HG03571 (cell line): ENCODE results near the gene ME1.
"Not testable (repeated sequence)": the region's sequence is repeated elsewhere in the genome, so short reads cannot be mapped to it uniquely, and the experiment has no call there.

Experiments
- ATAC-seq: cut with Tn5 transposase; IDR thresholded peaks from one replicate; pipeline ENCODE4 v1.9.1; 2021; ENCODE audit not compliant: unreplicated experiment

ME1 gene

GRCh38 chr6:83260577-83260976 is 170.3 kb downstream of the ME1 start:
- no peak for ATAC-seq

- ATAC-seq = no peak
These were observed 172.3 kb downstream of the ME1 start for GRCh38 chr6:83258517-83258916.

- ATAC-seq = no peak
These were observed 173.1 kb downstream of the ME1 start for GRCh38 chr6:83257791-83258190.

GRCh38 chr6:83256719-83257118 is 174.1 kb downstream of the ME1 start:
- not testable (repeated sequence) for ATAC-seq

GRCh38 chr6:83252719-83253118 is 178.1 kb downstream of the ME1 start:
- ATAC-seq = no peak

- no peak for ATAC-seq
These were observed 180.6 kb downstream of the ME1 start for GRCh38 chr6:83250235-83250634.

- no peak for ATAC-seq
These were observed 183.4 kb downstream of the ME1 start for GRCh38 chr6:83247471-83247870.

- ATAC-seq = no peak
These were observed 199.7 kb downstream of the ME1 start for GRCh38 chr6:83231146-83231545.

- no peak for ATAC-seq
These were observed 204.3 kb downstream of the ME1 start for GRCh38 chr6:83226517-83226916.

- no peak for ATAC-seq
These were observed 208.9 kb downstream of the ME1 start for GRCh38 chr6:83221889-83222479.

GRCh38 chr6:83221276-83221675 is 209.6 kb downstream of the ME1 start:
- no peak for ATAC-seq

- ATAC-seq = no peak
These were observed 210.7 kb downstream of the ME1 start for GRCh38 chr6:83220121-83220520.

- no peak for ATAC-seq
These were observed 212.2 kb downstream of the ME1 start for GRCh38 chr6:83218646-83219045.

GRCh38 chr6:83216806-83217205 is 214.0 kb downstream of the ME1 start:
- ATAC-seq = no peak

GRCh38 chr6:83215131-83216047 is 215.5 kb downstream of the ME1 start:
- peak; percentile 96 for ATAC-seq

GRCh38 chr6:83202031-83202430 is 228.8 kb downstream of the ME1 start:
- ATAC-seq = no peak

GRCh38 chr6:83199863-83200225 is 231.0 kb downstream of the ME1 start:
- no peak for ATAC-seq

- ATAC-seq = peak; percentile 47
These were observed 231.5 kb downstream of the ME1 start for GRCh38 chr6:83199173-83199862.

- no peak for ATAC-seq
These were observed 232.2 kb downstream of the ME1 start for GRCh38 chr6:83198486-83199172.

- peak; percentile 16 for ATAC-seq
These were observed 236.9 kb downstream of the ME1 start for GRCh38 chr6:83193747-83194566.
